GM04503 (cell line): ENCODE measurements around the gene NUPR1.
A peak's percentile ranks its signal among the peaks of the same experiment; 100 is the strongest.
"Not testable (repeated sequence)": the region's sequence is repeated elsewhere in the genome, so short reads cannot be mapped to it uniquely, and the experiment has no call there.

ENCODE experiments used
- DNase-seq: peaks from one replicate; pipeline ENCODE4 v3.0.0-alpha.2; 2012; ENCODE audit warnings: low read depth

NUPR1 gene

GRCh38 chr16:28498666-28499381 is 40.0 kb downstream of the NUPR1 start:
- no peak for DNase-seq

DNA sequence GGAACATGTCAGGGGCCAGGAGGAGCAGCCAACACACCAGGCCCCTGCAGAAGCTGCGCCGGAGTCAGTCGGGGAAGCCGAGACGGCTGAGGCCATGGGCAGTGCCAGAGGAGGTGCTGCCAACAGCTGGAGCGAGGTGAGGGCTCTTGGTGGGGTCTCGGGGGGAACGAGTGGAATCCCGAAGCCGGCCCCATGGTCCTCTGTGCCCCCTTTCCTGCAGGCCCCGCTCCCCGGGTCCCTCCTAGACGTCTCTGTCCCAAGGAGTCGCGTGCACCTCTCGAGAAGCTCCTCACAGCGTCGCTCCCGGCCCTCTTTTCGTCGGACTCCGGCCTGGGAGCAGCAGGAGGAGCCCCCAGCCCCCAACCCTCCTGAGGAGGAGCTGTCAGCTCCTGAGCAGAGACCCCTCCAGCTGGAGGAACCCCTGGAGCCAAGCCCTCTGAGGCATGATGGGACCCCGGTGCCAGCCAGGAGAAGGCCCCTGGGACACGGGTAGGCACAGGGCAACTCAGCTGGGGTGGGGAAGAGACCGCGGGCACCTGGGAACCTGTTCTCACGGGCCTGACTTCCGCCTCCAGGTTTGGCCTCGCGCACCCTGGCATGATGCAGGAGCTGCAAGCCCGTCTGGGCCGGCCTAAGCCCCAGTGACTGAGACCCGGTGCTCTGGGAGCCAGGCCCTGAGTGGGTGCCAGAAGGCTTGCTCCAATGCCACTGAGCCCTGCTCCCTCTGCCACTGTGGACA is 40.7 kb downstream of the NUPR1 start:
- DNase-seq, result no peak

DNA sequence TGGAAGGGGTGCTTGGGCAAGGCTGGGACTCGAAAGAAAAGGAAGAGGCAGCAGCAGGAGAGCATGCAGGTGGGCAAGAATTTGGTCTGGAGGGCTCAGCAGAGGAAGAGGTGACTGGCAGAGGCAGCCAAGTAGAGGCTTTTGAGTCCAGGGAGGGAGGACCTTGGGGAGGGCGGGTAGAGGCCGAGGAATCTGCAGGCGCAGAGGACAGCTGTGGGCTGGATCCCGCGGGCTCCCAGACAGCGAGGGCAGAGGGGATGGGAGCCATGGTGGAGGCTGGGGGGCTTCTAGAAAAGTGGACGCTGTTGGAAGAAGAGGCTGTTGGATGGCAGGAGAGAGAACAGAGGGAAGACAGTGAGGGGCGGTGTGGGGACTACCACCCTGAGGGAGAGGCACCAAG is 41.4 kb downstream of the NUPR1 start:
- DNase-seq, result no peak

GRCh38 chr16:28496844-28497243 is 41.9 kb downstream of the NUPR1 start:
- no peak for DNase-seq

- no peak for DNase-seq
Measured at GRCh38 chr16:28495795-28496749, 42.7 kb downstream of the NUPR1 start.

GRCh38 chr16:28495098-28495793 is 43.5 kb downstream of the NUPR1 start:
- DNase-seq, result no peak

GRCh38 chr16:28494121-28494851 is 44.5 kb downstream of the NUPR1 start, which contains the start of gene APOBR:
Gene APOBR, plus strand, starts transcription at chr16:28494643. Its CDS starts 39 bp downstream, at chr16:28494682.
- no peak for DNase-seq

GRCh38 chr16:28492511-28492910 is 46.3 kb downstream of the NUPR1 start:
- DNase-seq, result no peak

- DNase-seq, result peak; percentile 77
Measured at GRCh38 chr16:28491970-28492474, 46.8 kb downstream of the NUPR1 start, which contains the start of gene CLN3. Gene CLN3, minus strand, starts transcription at chr16:28492074. Its CDS starts 315 bp downstream, at chr16:28491759.

DNA sequence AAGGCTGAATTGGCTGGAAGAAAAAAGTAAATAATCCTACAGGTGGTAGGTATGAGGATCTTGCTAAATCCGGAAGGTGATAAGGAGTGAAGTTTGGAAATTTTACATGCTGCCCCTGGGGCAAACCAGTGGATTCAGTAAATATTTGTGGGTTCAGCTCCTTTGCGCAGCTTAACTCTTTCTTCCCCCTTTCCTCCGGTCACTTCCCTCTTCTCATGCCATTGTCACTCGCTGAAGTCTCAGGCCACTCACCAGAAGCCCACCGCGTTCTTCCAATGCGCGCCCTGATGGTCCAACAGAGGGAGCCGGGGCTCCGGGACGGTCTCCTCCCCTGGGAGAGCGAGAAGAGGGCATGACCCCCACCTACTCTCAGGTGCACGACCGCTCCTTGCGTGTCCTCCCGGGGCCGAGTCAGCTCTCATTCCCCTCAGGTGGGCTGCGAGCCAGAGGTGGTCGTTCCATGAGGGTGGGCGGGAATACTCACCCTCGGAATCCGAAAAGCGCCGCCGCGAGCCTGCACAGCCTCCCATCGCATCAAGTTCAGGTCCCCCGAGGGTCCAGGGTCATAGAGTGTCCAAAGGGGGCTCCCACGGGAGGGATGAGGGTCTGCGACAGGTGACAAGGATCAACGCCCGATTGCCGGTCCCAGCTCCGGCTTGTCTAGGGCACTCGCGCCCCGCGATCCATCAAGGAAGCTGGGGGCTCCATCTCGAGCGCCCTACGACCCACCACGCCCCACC is 47.4 kb downstream of the NUPR1 start:
- no peak for DNase-seq

DNA sequence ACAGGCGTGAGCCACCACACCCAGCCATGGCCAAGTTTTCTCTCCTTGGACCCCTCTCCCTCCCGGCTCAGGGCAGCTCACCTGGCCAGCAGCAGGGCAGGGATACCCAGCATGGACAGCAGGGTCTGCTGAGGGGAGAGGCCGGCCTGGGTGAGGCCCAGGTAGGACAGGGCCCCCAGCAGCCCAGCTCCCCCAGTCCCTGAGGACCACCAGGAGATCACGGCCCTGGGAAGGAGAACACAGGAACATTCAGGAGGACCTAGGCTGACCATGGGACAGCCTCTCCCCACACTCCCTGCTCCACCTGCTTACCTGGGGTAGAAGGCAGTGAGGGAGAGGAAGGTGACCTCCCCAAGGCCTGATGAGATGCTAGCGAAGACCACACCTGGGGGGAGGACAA is 52.5 kb downstream of the NUPR1 start:
- no peak for DNase-seq

DNA sequence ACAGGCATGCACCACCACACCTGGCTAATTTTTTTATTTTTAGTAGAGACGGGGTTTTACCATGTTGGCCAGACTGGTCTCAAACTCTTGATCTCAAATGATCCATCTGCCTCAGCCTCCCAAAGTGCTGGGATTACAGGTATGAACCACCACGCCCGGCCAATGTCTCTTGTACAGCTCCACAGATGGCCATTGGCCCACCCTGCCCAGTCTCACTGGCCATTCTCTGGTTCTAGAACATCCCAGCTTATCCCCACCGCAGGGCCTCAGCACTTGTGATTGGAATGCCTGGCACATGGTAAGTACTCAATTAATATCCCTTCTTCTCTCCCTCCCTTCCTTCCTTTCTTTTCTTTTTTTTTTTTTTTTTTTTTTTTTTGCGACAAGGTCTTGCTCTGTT is 55.4 kb downstream of the NUPR1 start:
- DNase-seq, result not testable (repeated sequence)
